ENCODE data around the gene E2F6.
A peak's percentile ranks its signal among the peaks of the same experiment; 100 is the strongest.

The E2F6 gene

GRCh38 chr2:11466307-11467128 lies 557 bp upstream of the E2F6 start:
- TF ChIP-seq, protein P1, sequence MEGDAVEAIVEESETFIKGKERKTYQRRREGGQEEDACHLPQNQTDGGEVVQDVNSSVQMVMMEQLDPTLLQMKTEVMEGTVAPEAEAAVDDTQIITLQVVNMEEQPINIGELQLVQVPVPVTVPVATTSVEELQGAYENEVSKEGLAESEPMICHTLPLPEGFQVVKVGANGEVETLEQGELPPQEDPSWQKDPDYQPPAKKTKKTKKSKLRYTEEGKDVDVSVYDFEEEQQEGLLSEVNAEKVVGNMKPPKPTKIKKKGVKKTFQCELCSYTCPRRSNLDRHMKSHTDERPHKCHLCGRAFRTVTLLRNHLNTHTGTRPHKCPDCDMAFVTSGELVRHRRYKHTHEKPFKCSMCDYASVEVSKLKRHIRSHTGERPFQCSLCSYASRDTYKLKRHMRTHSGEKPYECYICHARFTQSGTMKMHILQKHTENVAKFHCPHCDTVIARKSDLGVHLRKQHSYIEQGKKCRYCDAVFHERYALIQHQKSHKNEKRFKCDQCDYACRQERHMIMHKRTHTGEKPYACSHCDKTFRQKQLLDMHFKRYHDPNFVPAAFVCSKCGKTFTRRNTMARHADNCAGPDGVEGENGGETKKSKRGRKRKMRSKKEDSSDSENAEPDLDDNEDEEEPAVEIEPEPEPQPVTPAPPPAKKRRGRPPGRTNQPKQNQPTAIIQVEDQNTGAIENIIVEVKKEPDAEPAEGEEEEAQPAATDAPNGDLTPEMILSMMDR (conservative IDR thresholded peaks at IDR 0.05; ENCODE audit: low read depth) = no peak
- ChIA-PET CTCF (interaction anchor here (1.1 to 1.5 kb wide), 3 partner anchors 20 to 118 kb away, joined by 3 to 6 read pairs (median 5); no protein-coding TSS in a partner anchor), POLR2A (ENCODE audit: low non-redundant PET) (no interaction called here)
- peak overlapping the region; percentile 92 for H3K27ac ChIP-seq
- peak; percentile 23 for DNase-seq (ENCODE audit: low spot score)

DNA sequence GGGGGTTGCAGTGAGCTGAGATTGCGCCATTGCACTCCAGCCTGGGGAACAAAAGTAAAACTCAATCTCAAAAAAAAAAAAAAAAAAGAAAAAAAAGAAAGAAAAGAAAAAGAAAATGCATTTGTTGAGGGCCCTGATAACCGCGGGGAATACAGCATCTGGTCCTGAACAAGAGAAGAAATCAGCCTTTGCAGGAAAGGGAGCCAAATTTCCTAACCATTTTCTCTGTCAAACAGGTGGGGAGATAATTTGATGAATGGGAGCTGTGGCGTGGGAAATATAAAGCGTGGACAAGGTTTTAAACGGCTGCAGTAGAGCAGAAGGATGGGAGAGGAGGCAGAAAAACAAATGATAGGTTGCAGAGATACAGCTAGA lies 864 bp downstream of the E2F6 start:
- no peak for DNase-seq (ENCODE audit: low spot score)
- CTCF ChIA-PET = interaction anchor here (0.6 to 0.9 kb wide), 3 partner anchors 118 to 329 kb away, joined by 3 to 5 read pairs (median 3); no protein-coding TSS in a partner anchor
- POLR2A ChIA-PET (ENCODE audit: low non-redundant PET) = no interaction called here
- TF ChIP-seq, protein P1 (conservative IDR thresholded peaks at IDR 0.05; ENCODE audit: low read depth) = no peak
- H3K27ac ChIP-seq = peak overlapping the region; percentile 92

GRCh38 chr2:11459816-11460215 lies 6.1 kb downstream of the E2F6 start:
- TF ChIP-seq, protein P1 (conservative IDR thresholded peaks at IDR 0.05; ENCODE audit: low read depth) = no peak
- POLR2A ChIA-PET (ENCODE audit: low non-redundant PET) = no interaction called here
- CTCF ChIA-PET = interaction anchor here (0.6 to 1.1 kb wide), 2 partner anchors 13 to 16 kb away, joined by 3 read pairs; no protein-coding TSS in a partner anchor
- H3K27ac ChIP-seq = no peak overlapping the region
- DNase-seq (ENCODE audit: low spot score) = no peak

- ChIA-PET CTCF (interaction anchor here (0.5 to 2.0 kb wide), 4 partner anchors 12 to 234 kb away, joined by 3 to 13 read pairs (median 4); no protein-coding TSS in a partner anchor), POLR2A (ENCODE audit: low non-redundant PET) (no interaction called here)
- H3K27ac ChIP-seq = no peak overlapping the region
- TF ChIP-seq, protein P1 (conservative IDR thresholded peaks at IDR 0.05; ENCODE audit: low read depth) = no peak
- no peak for DNase-seq (ENCODE audit: low spot score)
Observed at GRCh38 chr2:11458753-11459152, 7.2 kb downstream of the E2F6 start.

- no peak overlapping the region for H3K27ac ChIP-seq
- TF ChIP-seq, protein P1 (conservative IDR thresholded peaks at IDR 0.05; ENCODE audit: low read depth) = no peak
- CTCF ChIA-PET = interaction anchor here (2.0 kb wide), 1 partner anchor 11 kb away, joined by 13 read pairs; no protein-coding TSS in a partner anchor
- POLR2A ChIA-PET (ENCODE audit: low non-redundant PET) = no interaction called here
- no peak for DNase-seq (ENCODE audit: low spot score)
Observed at GRCh38 chr2:11457935-11458334, 8.0 kb downstream of the E2F6 start.

DNA sequence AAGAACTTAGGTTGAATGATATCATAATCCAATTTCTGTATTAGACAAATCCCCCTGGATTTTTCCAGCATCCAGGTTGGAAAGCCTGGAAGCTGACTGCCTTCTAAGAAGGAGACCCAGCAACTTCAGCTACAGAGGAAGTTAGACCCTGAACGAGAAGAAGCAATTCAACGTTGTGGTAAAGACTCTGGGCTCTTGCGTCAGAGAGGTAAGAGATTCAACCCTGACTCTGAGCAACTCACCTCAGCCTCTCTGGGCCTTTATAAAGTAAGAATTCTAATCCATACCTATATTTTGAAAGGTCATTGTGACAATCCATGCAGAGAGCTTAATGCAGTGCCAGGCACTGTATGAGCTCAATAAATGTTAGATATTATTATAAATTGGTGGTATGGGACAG lies 9.7 kb downstream of the E2F6 start:
- ChIA-PET CTCF (no interaction called here), POLR2A (ENCODE audit: low non-redundant PET) (no interaction called here)
- no peak overlapping the region for H3K27ac ChIP-seq
- TF ChIP-seq, protein P1 (conservative IDR thresholded peaks at IDR 0.05; ENCODE audit: low read depth) = no peak
- no peak for DNase-seq (ENCODE audit: low spot score)
